NT2/D1 (cell line): ENCODE data around the gene CACNB2.

Source experiments
- SUZ12 ChIP-seq: IDR thresholded peaks from 2 replicates; pipeline ENCODE4 v1.6.1; 2011; ENCODE audit not compliant: insufficient read length, insufficient read depth; ENCODE audit errors: extremely low read depth
- YY1 ChIP-seq: IDR thresholded peaks from 2 replicates; pipeline ENCODE4 v1.6.1; 2011; ENCODE audit not compliant: insufficient read length, insufficient read depth
- ZNF274 ChIP-seq: IDR thresholded peaks from 2 replicates; pipeline ENCODE4 v1.6.1; 2011; ENCODE audit warnings: mild to moderate bottlenecking, low read depth, low read length

DNA sequence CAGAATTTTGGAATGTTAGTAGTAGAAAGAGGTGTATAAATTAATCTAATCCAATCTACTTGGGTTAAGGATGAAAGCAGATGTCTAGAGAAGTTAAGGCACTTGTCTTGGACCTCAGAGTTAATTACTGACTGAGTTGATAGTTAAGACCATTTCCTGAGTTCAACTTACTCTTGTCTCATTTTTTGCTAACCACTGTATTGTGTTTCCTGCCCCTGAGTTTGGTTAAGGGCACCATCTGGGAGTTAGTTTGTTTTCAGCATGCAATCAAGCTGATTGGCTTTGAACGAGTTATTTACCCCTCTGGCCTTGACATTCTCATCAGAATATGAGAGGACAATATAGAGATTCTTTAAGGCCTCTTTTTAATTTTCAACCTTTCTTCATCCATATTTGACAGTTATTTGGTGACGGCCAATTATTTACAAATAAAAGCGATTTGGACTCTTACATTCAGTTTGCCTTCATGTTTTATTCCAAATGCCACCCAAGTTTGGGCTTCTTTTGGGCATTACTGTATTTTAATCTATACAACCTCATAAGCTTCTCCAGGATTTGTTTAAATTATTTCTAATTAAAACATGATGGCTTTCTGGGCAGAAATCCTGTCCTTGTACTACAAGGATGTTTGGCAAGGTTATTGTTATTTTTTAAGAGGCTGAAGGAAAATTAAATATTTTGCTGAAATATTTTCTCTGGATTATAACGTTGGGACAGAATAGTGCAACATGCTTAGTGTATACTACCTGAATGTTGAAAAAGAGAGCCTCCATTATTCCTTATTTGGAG, 225.0 kb downstream of the CACNB2 start:
- TF ChIP-seq ZNF274 (no peak), YY1 (no peak), SUZ12 (no peak)
